Uterus (tissue), 2 donors: ENCODE measurements around the gene C9orf50.

Experiments
- POLR2A ChIP-seq, 2 donors: fragments of 450-650 bp; IDR thresholded peaks; one replicate each; pipeline ENCODE4 v1.6.1; 2016; ENCODE audit warnings: antibody characterized with exemption in 2 of 2, mild to moderate bottlenecking in 1 of 2, moderate library complexity in 1 of 2
- TF ChIP-seq, protein P1 (sequence below), 4 experiments: fragments of 200-600 bp in 2 of 4; fragments of 450-650 bp in 2 of 4; sonication (generic) in 2 of 4; IDR thresholded peaks; one replicate each; pipeline ENCODE4 v1.5.1; 2016 to 2019; ENCODE audit warnings: antibody characterized with exemption in 4 of 4, mild to moderate bottlenecking in 2 of 4, moderate library complexity in 1 of 4

GRCh38 chr9:129655696-129656095 is 34.8 kb upstream of the C9orf50 start:
- TF ChIP-seq, protein P1, sequence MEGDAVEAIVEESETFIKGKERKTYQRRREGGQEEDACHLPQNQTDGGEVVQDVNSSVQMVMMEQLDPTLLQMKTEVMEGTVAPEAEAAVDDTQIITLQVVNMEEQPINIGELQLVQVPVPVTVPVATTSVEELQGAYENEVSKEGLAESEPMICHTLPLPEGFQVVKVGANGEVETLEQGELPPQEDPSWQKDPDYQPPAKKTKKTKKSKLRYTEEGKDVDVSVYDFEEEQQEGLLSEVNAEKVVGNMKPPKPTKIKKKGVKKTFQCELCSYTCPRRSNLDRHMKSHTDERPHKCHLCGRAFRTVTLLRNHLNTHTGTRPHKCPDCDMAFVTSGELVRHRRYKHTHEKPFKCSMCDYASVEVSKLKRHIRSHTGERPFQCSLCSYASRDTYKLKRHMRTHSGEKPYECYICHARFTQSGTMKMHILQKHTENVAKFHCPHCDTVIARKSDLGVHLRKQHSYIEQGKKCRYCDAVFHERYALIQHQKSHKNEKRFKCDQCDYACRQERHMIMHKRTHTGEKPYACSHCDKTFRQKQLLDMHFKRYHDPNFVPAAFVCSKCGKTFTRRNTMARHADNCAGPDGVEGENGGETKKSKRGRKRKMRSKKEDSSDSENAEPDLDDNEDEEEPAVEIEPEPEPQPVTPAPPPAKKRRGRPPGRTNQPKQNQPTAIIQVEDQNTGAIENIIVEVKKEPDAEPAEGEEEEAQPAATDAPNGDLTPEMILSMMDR (IDR thresholded peaks at IDR 0.05) = no peak
- no peak for TF ChIP-seq POLR2A (IDR thresholded peaks at IDR 0.05)
